Measurements from ENCODE around the gene PAM. TPM values are rescaled to one million over a fixed set of nuclear protein-coding genes. Genes with fewer than 3 reads are reported as not detected.

Gene PAM
- total RNA-seq, 2 donors from 2014 or later: 66.5 to 153 TPM

GRCh38 chr5:102858221-102858620 lies 103.1 kb downstream of the PAM start:
- no peaks in the 10 kb centered on the region for H3K9me3 Mint-ChIP-seq
- peaks cover 8% of the 10 kb centered on the region for H3K4me1 Mint-ChIP-seq
- ATAC-seq (replicated peaks): no peak

DNA sequence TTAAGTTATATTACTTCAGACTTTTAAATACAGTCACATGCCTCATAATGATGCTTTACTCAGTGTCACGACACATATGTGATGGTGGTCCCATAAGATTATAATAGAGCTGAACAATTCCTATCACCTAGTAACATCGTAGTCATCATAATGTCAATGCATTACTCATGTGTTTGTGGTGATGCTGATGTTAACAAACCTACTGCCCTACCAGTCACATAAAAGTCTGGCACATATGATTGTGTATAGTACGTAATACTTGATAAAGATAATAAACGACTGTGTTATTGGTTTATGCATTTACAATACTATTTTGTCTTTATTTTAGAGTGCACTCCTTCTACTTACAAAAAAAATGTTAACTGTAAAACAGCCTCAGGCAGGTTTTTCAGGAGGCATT lies 103.7 kb downstream of the PAM start:
- Mint-ChIP-seq H3K4me1 (peaks cover 8% of the 10 kb centered on the region), H3K4me3 (no peak overlapping the region), H3K27me3 (no peaks in the 10 kb centered on the region), H3K27ac (no peak overlapping the region), H3K9me3 (no peaks in the 10 kb centered on the region), H3K36me3 (ENCODE audit: low read depth) (peaks cover 17% of the 10 kb centered on the region)
- ATAC-seq (replicated peaks): peak; percentile 56

More at GRCh38 chr5:102858221-102858620, 103.1 kb downstream of the PAM start:
- Mint-ChIP-seq H3K27ac (no peak overlapping the region), H3K27me3 (no peaks in the 10 kb centered on the region), H3K36me3 (ENCODE audit: low read depth) (peaks cover 17% of the 10 kb centered on the region), H3K4me3 (no peak overlapping the region)

- ATAC-seq (replicated peaks): no peak
- Mint-ChIP-seq H3K4me1 (peaks cover 10% of the 10 kb centered on the region), H3K27me3 (peaks cover 2% of the 10 kb centered on the region), H3K4me3 (no peak overlapping the region), H3K36me3 (ENCODE audit: low read depth) (peaks cover 20% of the 10 kb centered on the region), H3K27ac (no peak overlapping the region), H3K9me3 (no peaks in the 10 kb centered on the region)
These were observed 104.9 kb downstream of the PAM start for GRCh38 chr5:102860035-102860434.

DNA sequence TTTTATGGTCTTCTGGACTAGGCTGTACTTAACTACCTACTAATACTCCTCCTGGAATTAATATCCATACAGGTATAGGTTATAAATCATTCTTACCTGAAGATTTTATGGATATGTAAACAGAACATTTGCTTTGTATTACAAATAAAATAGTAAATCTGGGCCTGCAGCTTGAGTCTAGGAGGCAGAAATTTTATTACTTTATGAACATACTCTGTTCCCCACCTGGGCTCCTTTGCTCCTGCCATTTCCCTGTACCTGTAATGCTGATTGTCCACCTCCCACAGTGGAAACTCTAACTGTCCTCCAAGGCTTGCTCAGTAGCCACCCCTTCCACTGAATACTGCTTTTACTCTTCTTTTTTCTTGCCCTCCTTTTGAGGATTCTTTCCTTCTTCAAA lies 108.0 kb downstream of the PAM start:
- Mint-ChIP-seq H3K27me3 (peaks cover 7% of the 10 kb centered on the region), H3K9me3 (no peaks in the 10 kb centered on the region), H3K4me3 (no peak overlapping the region), H3K27ac (no peak overlapping the region), H3K36me3 (ENCODE audit: low read depth) (peaks cover 50% of the 10 kb centered on the region), H3K4me1 (peaks cover 16% of the 10 kb centered on the region)
- no peak for ATAC-seq (replicated peaks)

GRCh38 chr5:102863764-102864560 lies 108.9 kb downstream of the PAM start:
- peaks cover 57% of the 10 kb centered on the region for H3K36me3 Mint-ChIP-seq (ENCODE audit: low read depth)
- H3K9me3 Mint-ChIP-seq: peaks cover under 1% of the 10 kb centered on the region
- H3K27me3 Mint-ChIP-seq: peaks cover 7% of the 10 kb centered on the region
- peaks cover 16% of the 10 kb centered on the region for H3K4me1 Mint-ChIP-seq
- H3K4me3 Mint-ChIP-seq: no peak overlapping the region
- H3K27ac Mint-ChIP-seq: no peak overlapping the region
- no peak for ATAC-seq (replicated peaks)

- H3K27ac Mint-ChIP-seq: peak overlapping the region; percentile 12
- H3K27me3 Mint-ChIP-seq: peaks cover 7% of the 10 kb centered on the region
- H3K36me3 Mint-ChIP-seq (ENCODE audit: low read depth): peaks cover 63% of the 10 kb centered on the region
- H3K4me3 Mint-ChIP-seq: peak overlapping the region; percentile 73
- peaks cover 8% of the 10 kb centered on the region for H3K9me3 Mint-ChIP-seq
- H3K4me1 Mint-ChIP-seq: peaks cover 17% of the 10 kb centered on the region
- ATAC-seq (replicated peaks): no peak
These were observed 110.0 kb downstream of the PAM start for GRCh38 chr5:102865171-102865509.

GRCh38 chr5:102865510-102866236 lies 110.6 kb downstream of the PAM start:
- Mint-ChIP-seq H3K9me3 (peaks cover 8% of the 10 kb centered on the region), H3K27ac (peak overlapping the region; percentile 12), H3K36me3 (ENCODE audit: low read depth) (peaks cover 66% of the 10 kb centered on the region), H3K27me3 (peaks cover 7% of the 10 kb centered on the region), H3K4me3 (peak overlapping the region; percentile 73), H3K4me1 (peaks cover 16% of the 10 kb centered on the region)
- peak; percentile 73 for ATAC-seq (replicated peaks)

DNA sequence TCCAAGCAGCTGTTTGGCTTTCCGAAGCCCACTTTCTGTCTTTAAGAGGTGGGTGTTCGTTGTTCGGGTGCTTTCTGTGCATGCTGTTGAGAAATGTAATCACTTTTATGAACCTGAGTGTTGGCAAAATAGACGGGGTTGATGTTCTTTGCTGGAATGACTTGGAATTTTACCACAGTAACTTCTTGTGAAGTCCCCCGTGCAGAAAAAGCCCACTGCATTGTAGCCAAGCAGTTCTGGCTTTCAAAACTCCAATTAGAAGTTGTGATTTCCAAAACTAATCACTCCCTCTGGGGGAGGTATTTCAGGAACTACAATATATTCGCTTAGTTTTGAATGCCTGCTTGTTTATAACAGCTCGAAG lies 111.1 kb downstream of the PAM start:
- H3K27me3 Mint-ChIP-seq: peaks cover 7% of the 10 kb centered on the region
- peaks cover 8% of the 10 kb centered on the region for H3K9me3 Mint-ChIP-seq
- peaks cover 66% of the 10 kb centered on the region for H3K36me3 Mint-ChIP-seq (ENCODE audit: low read depth)
- ATAC-seq (replicated peaks): no peak
- H3K4me1 Mint-ChIP-seq: peaks cover 16% of the 10 kb centered on the region
- H3K27ac Mint-ChIP-seq: no peak overlapping the region
- peak overlapping the region; percentile 73 for H3K4me3 Mint-ChIP-seq

DNA sequence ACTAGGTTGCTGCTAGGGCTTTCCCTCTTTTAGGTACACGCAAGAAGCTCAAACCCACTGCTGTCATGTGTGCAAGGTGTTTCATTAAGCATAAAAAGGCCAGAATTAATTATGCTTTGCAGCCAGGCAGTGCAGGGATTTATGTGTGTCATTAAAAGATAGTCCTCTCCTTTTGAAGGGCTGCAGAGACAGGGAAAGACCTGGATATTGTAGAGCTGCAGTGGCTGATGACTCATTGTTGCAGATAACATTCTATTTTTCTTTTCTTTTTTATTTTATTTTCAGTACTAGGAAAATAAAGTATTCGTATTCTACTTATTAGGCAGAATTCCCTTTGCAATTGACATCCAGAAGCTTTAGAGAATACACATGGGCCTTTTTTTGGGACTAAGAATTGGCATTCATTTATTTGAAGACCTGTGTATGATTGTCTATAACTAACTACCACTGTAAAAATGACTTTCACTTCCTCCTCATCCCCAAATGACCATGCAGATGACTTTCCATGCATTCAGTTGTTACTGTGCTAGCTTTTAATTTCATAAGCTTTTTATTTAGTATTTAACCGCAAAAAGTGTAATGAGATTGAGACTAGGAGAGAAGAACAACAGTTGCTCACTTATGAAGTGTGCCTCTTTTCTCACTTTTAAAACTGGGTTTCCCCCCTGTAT lies 113.0 kb downstream of the PAM start:
- Mint-ChIP-seq H3K4me1 (peaks cover 12% of the 10 kb centered on the region), H3K36me3 (ENCODE audit: low read depth) (peaks cover 76% of the 10 kb centered on the region), H3K27me3 (peaks cover 7% of the 10 kb centered on the region), H3K4me3 (no peak overlapping the region), H3K27ac (no peak overlapping the region), H3K9me3 (peaks cover 8% of the 10 kb centered on the region)
- no peak for ATAC-seq (replicated peaks)

DNA sequence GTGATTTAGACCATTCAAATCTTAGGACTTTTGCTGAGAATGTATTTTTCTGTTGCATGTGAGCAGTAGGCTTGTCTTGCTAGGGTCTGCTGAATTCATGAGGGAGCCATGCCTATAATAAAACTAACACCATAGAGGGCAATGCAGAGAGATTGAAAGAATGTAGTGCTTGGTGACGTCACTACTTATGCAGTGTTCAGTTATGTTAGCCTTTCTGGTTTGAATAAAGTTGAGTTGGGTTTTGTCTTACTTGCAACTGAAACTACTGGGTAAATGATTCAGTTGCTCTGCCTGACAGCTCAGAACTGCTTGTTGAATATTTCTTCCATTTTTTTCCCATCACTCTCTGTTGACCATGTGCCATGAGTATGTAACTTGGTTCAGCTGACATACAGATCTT lies 114.1 kb downstream of the PAM start:
- Mint-ChIP-seq H3K27me3 (peaks cover 7% of the 10 kb centered on the region), H3K4me1 (peaks cover 12% of the 10 kb centered on the region), H3K9me3 (peaks cover 8% of the 10 kb centered on the region), H3K27ac (no peak overlapping the region), H3K4me3 (no peak overlapping the region), H3K36me3 (ENCODE audit: low read depth) (peaks cover 87% of the 10 kb centered on the region)
- peak; percentile 26 for ATAC-seq (replicated peaks)

- Mint-ChIP-seq H3K36me3 (ENCODE audit: low read depth) (peaks cover 67% of the 10 kb centered on the region), H3K9me3 (peaks cover 8% of the 10 kb centered on the region), H3K4me3 (no peak overlapping the region), H3K27me3 (no peaks in the 10 kb centered on the region), H3K4me1 (peaks cover 4% of the 10 kb centered on the region), H3K27ac (no peak overlapping the region)
- ATAC-seq (replicated peaks): no peak
These were observed 118.4 kb downstream of the PAM start for GRCh38 chr5:102873379-102873932.

- no peak for ATAC-seq (replicated peaks)
- Mint-ChIP-seq H3K27ac (no peak overlapping the region), H3K4me1 (peaks cover 4% of the 10 kb centered on the region), H3K9me3 (peaks cover 7% of the 10 kb centered on the region), H3K36me3 (ENCODE audit: low read depth) (peaks cover 63% of the 10 kb centered on the region), H3K27me3 (no peaks in the 10 kb centered on the region), H3K4me3 (no peak overlapping the region)
These were observed 118.9 kb downstream of the PAM start for GRCh38 chr5:102874054-102874453.

- Mint-ChIP-seq H3K9me3 (no peaks in the 10 kb centered on the region), H3K27me3 (no peaks in the 10 kb centered on the region), H3K27ac (no peak overlapping the region), H3K4me1 (peaks cover 6% of the 10 kb centered on the region), H3K4me3 (no peak overlapping the region), H3K36me3 (ENCODE audit: low read depth) (peaks cover 56% of the 10 kb centered on the region)
- no peak for ATAC-seq (replicated peaks)
These were observed 120.6 kb downstream of the PAM start for GRCh38 chr5:102875721-102876123.

DNA sequence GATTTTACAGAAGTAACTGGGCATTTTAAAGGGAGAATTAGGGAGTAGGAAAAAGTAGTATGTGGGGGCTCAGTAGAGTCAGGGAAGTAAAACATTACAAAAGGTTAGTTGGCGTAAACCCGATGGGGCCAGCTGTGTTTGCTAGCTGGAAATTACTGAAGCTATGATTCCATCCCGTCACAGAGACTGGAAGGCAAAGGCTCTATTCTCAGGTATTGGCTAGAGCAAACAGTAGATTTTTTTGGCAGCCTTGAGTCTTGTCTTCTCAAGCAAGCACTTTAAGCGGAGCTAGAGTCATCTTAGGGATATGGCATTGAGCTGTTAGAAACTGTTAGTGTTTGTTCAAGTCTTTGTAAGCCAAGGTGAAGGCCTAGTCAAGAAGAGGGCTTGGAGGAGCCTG lies 121.5 kb downstream of the PAM start:
- Mint-ChIP-seq H3K27ac (no peak overlapping the region), H3K27me3 (no peaks in the 10 kb centered on the region), H3K36me3 (ENCODE audit: low read depth) (peaks cover 51% of the 10 kb centered on the region), H3K4me1 (peaks cover 6% of the 10 kb centered on the region), H3K4me3 (no peak overlapping the region), H3K9me3 (no peaks in the 10 kb centered on the region)
- ATAC-seq (replicated peaks): no peak
